ENCODE results near the gene C9orf57. TPM values are rescaled to one million over a fixed set of nuclear protein-coding genes. Genes with fewer than 3 reads are reported as not detected.

The C9orf57 gene
- total RNA-seq, 2 donors from 2014 or later: not detected

- Histone ChIP-seq H3K4me3 (no peak overlapping the region), H3K27ac (no peak overlapping the region), H3K4me1 (no peaks in the 10 kb centered on the region), H3K9ac (ENCODE audit: low read depth in 2 of 2, low read length in 2 of 2) (no peak overlapping the region), H3K36me3 (no peaks in the 10 kb centered on the region), H3K27me3 (no peaks in the 10 kb centered on the region), H3K9me3 (no peaks in the 10 kb centered on the region)
- intact Hi-C loops (cut with DNase I): no loop called here
- no peak for DNase-seq
- no peak for TF ChIP-seq CTCF (IDR thresholded peaks at IDR 0.05)
Observed at GRCh38 chr9:72043576-72043975, 16.8 kb downstream of the C9orf57 start.

- TF ChIP-seq CTCF (IDR thresholded peaks at IDR 0.05): no peak
- DNase-seq: no peak
- no peak overlapping the region for H3K4me3 ChIP-seq
- H3K9ac ChIP-seq (ENCODE audit: low read depth in 2 of 2, low read length in 2 of 2): no peak overlapping the region
- no peaks in the 10 kb centered on the region for H3K4me1 ChIP-seq
- no peaks in the 10 kb centered on the region for H3K9me3 ChIP-seq
- no peak overlapping the region for H3K27ac ChIP-seq
- H3K27me3 ChIP-seq: no peaks in the 10 kb centered on the region
- H3K36me3 ChIP-seq: no peaks in the 10 kb centered on the region
- intact Hi-C loops (cut with DNase I): no loop called here
Observed at GRCh38 chr9:72042928-72043327, 17.5 kb downstream of the C9orf57 start.

- intact Hi-C loops (cut with DNase I): no loop called here
- Histone ChIP-seq H3K36me3 (no peaks in the 10 kb centered on the region), H3K27me3 (no peaks in the 10 kb centered on the region), H3K9ac (ENCODE audit: low read depth in 2 of 2, low read length in 2 of 2) (no peak overlapping the region), H3K9me3 (no peaks in the 10 kb centered on the region), H3K4me1 (no peaks in the 10 kb centered on the region), H3K27ac (no peak overlapping the region), H3K4me3 (no peak overlapping the region)
- DNase-seq: peak; percentile 42
- no peak for TF ChIP-seq CTCF (IDR thresholded peaks at IDR 0.05)
Observed at GRCh38 chr9:72041775-72042194, 18.6 kb downstream of the C9orf57 start.

GRCh38 chr9:72041369-72041768 lies 19.0 kb downstream of the C9orf57 start:
- intact Hi-C loops (cut with DNase I): no loop called here
- Histone ChIP-seq H3K27ac (no peak overlapping the region), H3K27me3 (no peaks in the 10 kb centered on the region), H3K4me3 (no peak overlapping the region), H3K9ac (ENCODE audit: low read depth in 2 of 2, low read length in 2 of 2) (no peak overlapping the region), H3K4me1 (no peaks in the 10 kb centered on the region), H3K9me3 (no peaks in the 10 kb centered on the region), H3K36me3 (no peaks in the 10 kb centered on the region)
- no peak for TF ChIP-seq CTCF (IDR thresholded peaks at IDR 0.05)
- DNase-seq: no peak

GRCh38 chr9:72039532-72039931 lies 20.9 kb downstream of the C9orf57 start:
- no peaks in the 10 kb centered on the region for H3K27me3 ChIP-seq
- H3K9ac ChIP-seq (ENCODE audit: low read depth in 2 of 2, low read length in 2 of 2): no peak overlapping the region
- no peak overlapping the region for H3K27ac ChIP-seq
- no peaks in the 10 kb centered on the region for H3K9me3 ChIP-seq
- H3K4me3 ChIP-seq: no peak overlapping the region
- no peaks in the 10 kb centered on the region for H3K4me1 ChIP-seq
- TF ChIP-seq CTCF (IDR thresholded peaks at IDR 0.05): no peak
- no peak for DNase-seq
- intact Hi-C loops (cut with DNase I): loop anchor here (2.0 kb wide), 1 partner anchor 233 kb away; no protein-coding TSS in a partner anchor
- no peaks in the 10 kb centered on the region for H3K36me3 ChIP-seq
